MG63 (cell line): ENCODE results near the gene CENPVL3. TPM values are rescaled to one million over a fixed set of nuclear protein-coding genes. Genes with fewer than 3 reads are reported as not detected.
"Not testable (repeated sequence)": the region's sequence is repeated elsewhere in the genome, so short reads cannot be mapped to it uniquely, and the experiment has no call there.

Experiments used
- DNase-seq: peaks from one replicate; pipeline ENCODE4 v3.0.0-alpha.2; 2020
- H3K27me3 ChIP-seq: fragments of 250-450 bp; sonication (Bioruptor Pico); 2 replicates; pipeline ENCODE4 v1.5.1; 2020; ENCODE audit warnings: mild to moderate bottlenecking, moderate library complexity
- H3K36me3 ChIP-seq: fragments of 250-450 bp; sonication (Bioruptor Pico); 2 replicates; pipeline ENCODE4 v1.5.1; 2020; ENCODE audit warnings: mild to moderate bottlenecking, moderate library complexity
- H3K4me3 ChIP-seq: fragments of 250-450 bp; sonication (Bioruptor Pico); 2 replicates; pipeline ENCODE4 v1.5.1; 2020; ENCODE audit warnings: mild to moderate bottlenecking, moderate library complexity
- H3K9me3 ChIP-seq: fragments of 250-450 bp; sonication (Bioruptor Pico); 2 replicates; pipeline ENCODE4 v1.5.1; 2020; ENCODE audit warnings: mild to moderate bottlenecking, moderate library complexity
- total RNA-seq: library from RNA; depleted of rRNA; stranded (reverse); fragments of >200 nt; shearing (Covaris generic); gene quantifications from 2 replicates; pipeline ENCODE4 v1.2.3, GENCODE V29; 2014; ENCODE audit warnings: low replicate concordance; rRNA removed

Gene CENPVL3
- not detected in 2 replicates for total RNA-seq

DNA sequence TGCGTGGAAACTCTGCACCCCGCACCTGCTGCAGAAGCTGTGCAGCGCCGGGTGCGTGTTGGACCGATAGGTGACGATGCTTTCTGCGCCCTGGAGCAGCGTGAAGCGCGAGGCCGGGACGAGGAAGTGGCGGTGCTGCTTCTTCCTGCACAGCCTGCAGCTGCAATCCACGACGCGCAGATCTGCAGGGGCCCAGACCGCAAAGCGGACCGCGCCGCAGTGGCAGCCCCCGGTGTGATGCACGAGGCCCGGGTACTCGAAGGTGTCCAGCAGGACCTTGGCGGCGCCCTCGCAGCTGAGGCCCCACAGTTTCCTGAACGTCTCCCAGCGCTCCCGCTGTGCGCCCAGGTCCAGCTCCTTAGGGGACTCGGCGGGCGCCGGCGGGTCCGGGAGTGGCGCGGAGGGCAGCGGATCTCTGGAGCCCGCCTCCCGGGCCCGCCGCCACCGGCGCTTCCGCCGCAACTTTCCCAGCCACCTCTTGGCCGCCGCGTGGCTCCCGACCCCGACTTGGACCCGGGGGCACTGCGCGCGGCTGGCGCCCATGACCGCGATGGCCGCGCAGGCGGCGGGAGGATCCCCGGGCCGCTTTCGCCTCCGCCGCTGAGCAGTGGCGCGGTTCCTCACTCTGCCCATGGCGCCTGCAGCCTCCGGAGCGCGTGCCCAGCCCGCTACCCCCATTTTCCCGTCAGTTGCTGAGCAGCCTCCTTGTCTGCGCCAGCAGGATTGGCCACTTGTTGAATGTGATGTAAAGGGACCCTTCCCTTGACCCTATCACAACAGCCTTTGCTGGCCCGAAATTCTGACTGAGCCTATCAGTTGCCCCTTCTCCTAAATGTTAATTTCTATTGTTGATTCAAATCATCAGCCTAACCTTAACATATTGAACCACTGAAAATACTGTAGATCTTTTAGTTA lies at the start of gene CENPVL3:
Gene CENPVL3 (minus strand): TSS at position 672 of the 915 bp plus-strand sequence. CDS start 39 bp downstream, at position 633.
- not testable (repeated sequence) for H3K36me3 ChIP-seq, H3K27me3 ChIP-seq, DNase-seq, H3K4me3 ChIP-seq, H3K9me3 ChIP-seq

- Histone ChIP-seq H3K36me3 (no peaks in the 10 kb centered on the region), H3K9me3 (no peaks in the 10 kb centered on the region), H3K4me3 (no peak overlapping the region), H3K27me3 (no peaks in the 10 kb centered on the region)
- no peak for DNase-seq
Observed at GRCh38 chrX:51665981-51666380, 47.3 kb upstream of the CENPVL3 start.

DNA sequence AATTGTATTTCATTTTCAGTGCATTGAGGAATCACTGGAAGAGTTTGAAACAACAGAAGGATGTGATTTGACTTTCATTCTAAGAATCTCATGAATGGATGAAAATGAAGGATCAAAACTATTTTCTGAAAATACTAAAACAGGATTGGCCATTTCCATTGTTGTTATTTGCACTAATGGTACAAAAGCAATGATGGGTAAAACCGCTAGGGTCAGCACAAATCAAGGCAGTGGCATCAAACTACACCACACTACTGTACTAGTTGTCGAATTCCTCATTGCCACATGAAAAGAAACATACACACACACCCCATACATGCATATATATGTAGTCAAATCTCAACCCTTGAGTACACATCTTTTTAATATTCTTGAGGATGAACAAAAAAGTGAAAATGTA lies 24.7 kb upstream of the CENPVL3 start:
- no peak for DNase-seq
- Histone ChIP-seq H3K36me3 (no peaks in the 10 kb centered on the region), H3K4me3 (no peak overlapping the region), H3K9me3 (no peaks in the 10 kb centered on the region), H3K27me3 (no peaks in the 10 kb centered on the region)

DNA sequence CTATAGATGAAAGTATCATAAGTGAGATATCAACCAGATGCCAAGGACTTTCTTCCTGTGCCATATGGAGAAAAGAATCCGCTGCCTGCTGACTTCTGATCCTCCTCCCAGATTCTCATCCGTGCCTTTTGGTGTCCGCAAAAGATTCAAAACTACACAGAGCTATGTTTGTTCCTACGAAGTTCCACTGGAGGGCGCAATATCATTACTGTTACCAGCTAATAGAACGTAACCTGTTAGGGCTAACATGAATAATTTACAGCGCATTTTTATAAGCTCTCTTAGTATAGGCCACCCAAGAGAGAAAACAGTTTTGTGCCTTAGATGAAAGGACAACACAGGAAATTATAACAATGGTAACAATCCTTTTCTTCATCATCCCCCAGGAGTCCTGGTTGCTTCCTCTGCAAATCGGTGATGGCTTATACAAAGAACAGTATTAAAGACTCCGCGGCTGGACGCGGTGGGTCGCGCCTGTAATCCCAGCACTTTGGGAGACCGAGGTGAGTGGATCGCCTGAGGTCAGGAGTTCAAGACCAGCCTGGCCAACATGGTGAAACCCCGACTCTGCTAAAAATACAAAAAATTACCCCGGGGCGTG lies 22.8 kb upstream of the CENPVL3 start:
- DNase-seq: no peak
- Histone ChIP-seq H3K27me3 (no peaks in the 10 kb centered on the region), H3K4me3 (no peak overlapping the region), H3K9me3 (no peaks in the 10 kb centered on the region), H3K36me3 (no peaks in the 10 kb centered on the region)

DNA sequence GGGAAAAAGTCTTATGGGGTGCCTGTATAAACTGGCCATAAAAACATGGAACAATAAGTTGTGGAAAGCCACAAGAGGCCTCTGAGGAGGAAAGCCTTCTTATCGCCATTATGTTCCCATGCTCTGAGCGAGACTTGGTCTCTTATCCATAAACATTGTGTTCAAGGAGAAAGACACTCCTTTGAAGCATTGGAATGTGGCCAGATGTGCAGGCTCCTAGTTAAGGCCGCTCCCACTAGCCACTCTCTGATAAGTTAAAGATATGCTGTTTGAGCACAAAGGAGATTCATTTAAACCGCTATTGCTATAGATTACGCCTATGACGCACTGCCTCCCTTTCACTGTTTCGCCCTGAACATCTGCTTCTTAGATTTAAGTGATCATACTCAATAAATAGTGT lies 17.8 kb upstream of the CENPVL3 start:
- not testable (repeated sequence) for H3K27me3 ChIP-seq, H3K36me3 ChIP-seq, DNase-seq

GRCh38 chrX:51614353-51615012 lies 4.2 kb downstream of the CENPVL3 start:
- H3K36me3 ChIP-seq: no peaks in the 10 kb centered on the region
- no peaks in the 10 kb centered on the region for H3K9me3 ChIP-seq
- no peak overlapping the region for H3K4me3 ChIP-seq
- DNase-seq: no peak
- no peaks in the 10 kb centered on the region; the same call in 1 of the 2 replicates for H3K27me3 ChIP-seq

More for the DNA sequence above, 17.8 kb upstream of the CENPVL3 start:
- not testable (repeated sequence) for H3K4me3 ChIP-seq, H3K9me3 ChIP-seq

DNA sequence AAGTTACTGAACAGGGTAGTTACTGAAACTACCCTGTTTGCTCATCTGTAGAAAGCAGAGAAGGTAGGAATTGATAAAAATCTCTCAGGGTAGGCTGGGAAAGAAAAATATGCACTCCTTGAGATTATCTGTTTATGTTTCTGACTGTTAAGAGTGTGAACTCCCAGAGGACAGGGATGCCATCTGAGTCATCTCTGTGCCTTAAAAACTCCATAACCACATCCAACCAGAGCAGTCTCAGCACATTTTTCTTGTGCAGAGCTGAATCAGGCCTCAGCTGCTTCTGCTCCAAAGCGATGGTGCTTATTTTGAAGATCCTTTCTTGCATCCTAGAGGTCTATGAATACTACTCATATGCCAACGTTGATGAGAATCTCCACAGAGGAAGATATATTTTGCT lies 9.9 kb downstream of the CENPVL3 start:
- no peak overlapping the region for H3K4me3 ChIP-seq
- H3K27me3 ChIP-seq: no peaks in the 10 kb centered on the region
- no peaks in the 10 kb centered on the region for H3K9me3 ChIP-seq
- DNase-seq: no peak
- H3K36me3 ChIP-seq: no peaks in the 10 kb centered on the region

DNA sequence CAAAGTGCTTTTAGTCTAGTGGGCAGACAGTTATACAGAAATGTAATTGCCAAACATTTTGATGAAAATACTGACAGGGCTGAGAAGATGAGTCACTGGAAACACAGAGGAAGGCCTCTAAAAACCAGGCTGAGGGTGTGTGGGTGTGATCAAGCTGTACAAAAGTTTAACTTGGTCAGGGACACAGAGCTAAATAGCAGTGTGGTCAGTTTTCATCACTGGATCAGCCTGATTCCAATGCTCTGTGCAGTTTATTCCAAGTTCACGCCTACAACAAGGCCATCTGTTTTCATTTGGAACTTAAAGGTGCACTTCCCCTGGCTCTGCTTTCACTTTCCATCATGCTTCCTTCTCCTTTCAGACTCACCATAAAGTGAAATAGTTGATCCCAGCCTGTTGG lies 10.6 kb downstream of the CENPVL3 start:
- Histone ChIP-seq H3K27me3 (no peaks in the 10 kb centered on the region), H3K36me3 (no peaks in the 10 kb centered on the region), H3K4me3 (no peak overlapping the region), H3K9me3 (no peaks in the 10 kb centered on the region)
- DNase-seq: no peak

- no peak overlapping the region for H3K4me3 ChIP-seq
- H3K27me3 ChIP-seq: no peaks in the 10 kb centered on the region
- H3K36me3 ChIP-seq: no peaks in the 10 kb centered on the region
- no peaks in the 10 kb centered on the region for H3K9me3 ChIP-seq
- DNase-seq: no peak
Observed at GRCh38 chrX:51606446-51606845, 12.3 kb downstream of the CENPVL3 start.

- Histone ChIP-seq H3K9me3 (no peaks in the 10 kb centered on the region), H3K36me3 (no peaks in the 10 kb centered on the region), H3K27me3 (no peaks in the 10 kb centered on the region), H3K4me3 (no peak overlapping the region)
- DNase-seq: no peak
Observed at GRCh38 chrX:51598899-51599298, 19.8 kb downstream of the CENPVL3 start.

GRCh38 chrX:51571874-51572273 lies 46.8 kb downstream of the CENPVL3 start:
- Histone ChIP-seq H3K36me3 (no peaks in the 10 kb centered on the region), H3K27me3 (no peaks in the 10 kb centered on the region), H3K9me3 (no peaks in the 10 kb centered on the region), H3K4me3 (no peak overlapping the region)
- DNase-seq: no peak

DNA sequence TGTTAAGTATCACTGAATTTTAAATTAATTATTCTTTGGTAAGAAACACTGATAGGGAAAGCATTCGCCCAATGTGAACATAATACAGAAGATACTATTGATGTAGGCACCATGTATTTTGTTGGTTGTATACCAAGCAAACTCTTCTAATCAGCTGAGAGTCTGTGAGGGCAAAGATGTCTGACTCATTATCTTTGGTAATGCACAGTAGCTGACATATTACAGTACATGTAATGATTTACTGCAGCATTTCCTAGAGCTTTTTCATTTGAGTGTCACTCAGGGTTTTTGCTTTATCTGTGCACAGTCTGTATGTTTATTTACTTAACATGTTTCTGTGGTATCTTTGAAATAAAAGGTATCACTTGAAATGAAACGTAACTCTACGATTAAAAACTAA lies 49.2 kb downstream of the CENPVL3 start:
- H3K27me3 ChIP-seq: no peaks in the 10 kb centered on the region
- DNase-seq: no peak

GRCh38 chrX:51568586-51568985 lies 50.1 kb downstream of the CENPVL3 start:
- no peak overlapping the region for H3K4me3 ChIP-seq
- H3K27me3 ChIP-seq: no peaks in the 10 kb centered on the region
- no peaks in the 10 kb centered on the region for H3K36me3 ChIP-seq
- no peak for DNase-seq
- H3K9me3 ChIP-seq: no peaks in the 10 kb centered on the region

More for the DNA sequence above, 49.2 kb downstream of the CENPVL3 start:
- no peak overlapping the region for H3K4me3 ChIP-seq
- no peaks in the 10 kb centered on the region for H3K9me3 ChIP-seq
- H3K36me3 ChIP-seq: no peaks in the 10 kb centered on the region

Other genes starting within 250 kb of the CENPVL3 start
- 1.0 and 3.3 TPM in 2 replicates for gene NUDT11, start 122.3 kb downstream of the CENPVL3 start, total RNA-seq
- not detected in 2 replicates for gene CENPVL2, start 63.9 kb upstream of the CENPVL3 start, total RNA-seq
- gene CENPVL1, start 91.6 kb upstream of the CENPVL3 start, total RNA-seq: not detected in 2 replicates
- 0.74 and 5.2 TPM in 2 replicates for gene GSPT2, start 124.5 kb upstream of the CENPVL3 start, total RNA-seq